SH-SY5Y (cell line): ENCODE data around the gene SLC4A8.

Experiments
- GATA2 ChIP-seq: IDR thresholded peaks from 2 replicates; pipeline ENCODE4 v1.6.1; 2011; ENCODE audit warnings: mild to moderate bottlenecking, low read depth, low read length
- GATA3 ChIP-seq: IDR thresholded peaks from 2 replicates; pipeline ENCODE4 v1.6.1; 2011; ENCODE audit warnings: low read depth, mild to moderate bottlenecking, low read length, moderate library complexity

DNA sequence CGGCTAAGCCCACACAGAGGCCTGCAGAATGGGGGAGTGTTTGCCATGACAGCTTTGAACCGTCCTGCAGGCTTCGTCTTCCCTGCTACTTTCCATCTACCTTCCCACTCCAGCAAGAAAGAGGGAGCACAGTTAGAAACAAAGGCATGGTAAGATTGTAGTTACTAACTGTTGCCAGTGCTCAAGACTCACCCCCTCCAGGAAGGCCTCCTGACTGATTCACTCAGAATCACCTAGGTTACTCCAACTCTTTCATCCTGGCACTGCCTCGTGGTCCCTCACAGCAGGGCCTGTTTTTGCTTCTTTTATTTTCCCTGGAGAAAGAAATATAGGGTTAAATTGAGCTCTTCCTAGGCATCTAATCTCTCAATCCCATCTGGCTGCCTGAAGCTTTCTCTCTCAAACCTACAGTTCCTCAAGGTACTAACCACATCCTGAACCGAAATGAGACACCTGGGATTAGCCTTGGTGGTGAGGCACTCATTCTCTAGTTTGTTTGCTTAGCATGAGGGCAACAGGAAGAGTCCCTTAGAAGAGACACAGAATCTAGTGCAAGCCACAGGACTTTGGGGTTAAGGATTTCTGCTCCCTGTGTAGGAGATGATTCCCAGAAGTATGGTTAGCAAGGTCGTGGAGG is 41.2 kb upstream of the SLC4A8 start:
- TF ChIP-seq GATA3 (no peak), GATA2 (no peak)
